ENCODE results near the gene AGPAT1.
A peak's percentile ranks its signal among the peaks of the same experiment; 100 is the strongest.

Gene AGPAT1

DNA sequence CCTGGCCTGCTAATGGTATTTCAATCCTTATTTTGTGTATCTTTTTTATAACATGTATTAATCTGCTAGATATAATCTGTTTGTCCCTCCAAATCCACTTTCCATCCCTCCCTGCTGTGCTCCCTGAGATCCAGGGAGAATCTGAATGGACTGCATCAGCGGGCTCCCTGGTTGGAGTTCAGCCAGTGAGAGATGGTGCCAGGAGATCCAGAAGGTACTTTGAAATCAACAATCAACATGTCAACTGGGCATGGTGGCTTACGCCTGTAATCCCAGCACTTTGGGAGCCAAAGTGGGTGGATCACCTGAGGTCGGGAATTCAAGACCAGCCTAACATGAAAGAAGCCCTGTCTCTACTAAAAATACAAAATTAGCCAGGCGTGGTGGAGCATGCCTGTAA, 52.2 kb downstream of the AGPAT1 start:
- DNase-seq (ENCODE audit: low read depth in 4 of 4, low spot score in 1 of 4) = no peak

DNA sequence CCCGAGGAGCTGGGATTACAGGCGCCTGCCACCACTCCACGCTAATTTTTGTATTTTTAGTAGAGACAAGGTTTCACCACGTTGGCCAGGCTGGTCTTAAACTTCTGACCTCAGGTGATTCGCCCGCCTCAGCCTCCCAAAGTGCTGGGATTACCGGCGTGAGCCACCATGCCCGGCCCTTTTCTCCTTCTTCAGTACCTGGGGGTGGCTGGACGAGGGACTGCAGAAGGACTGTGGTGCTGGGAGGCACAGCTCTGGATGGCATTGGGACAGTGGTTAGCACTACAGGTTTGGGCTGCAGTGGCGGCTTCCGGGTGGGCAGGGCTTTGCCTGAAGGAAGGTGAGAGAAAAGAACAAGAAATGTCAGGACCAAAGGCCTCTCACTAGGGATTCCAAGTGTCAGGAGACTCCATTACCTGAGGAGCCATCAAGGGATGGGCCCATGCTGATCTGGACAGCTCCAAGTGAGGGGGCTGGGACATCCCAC, 55.3 kb downstream of the AGPAT1 start:
- DNase-seq (ENCODE audit: low read depth in 4 of 4, low spot score in 1 of 4) = no peak

DNA sequence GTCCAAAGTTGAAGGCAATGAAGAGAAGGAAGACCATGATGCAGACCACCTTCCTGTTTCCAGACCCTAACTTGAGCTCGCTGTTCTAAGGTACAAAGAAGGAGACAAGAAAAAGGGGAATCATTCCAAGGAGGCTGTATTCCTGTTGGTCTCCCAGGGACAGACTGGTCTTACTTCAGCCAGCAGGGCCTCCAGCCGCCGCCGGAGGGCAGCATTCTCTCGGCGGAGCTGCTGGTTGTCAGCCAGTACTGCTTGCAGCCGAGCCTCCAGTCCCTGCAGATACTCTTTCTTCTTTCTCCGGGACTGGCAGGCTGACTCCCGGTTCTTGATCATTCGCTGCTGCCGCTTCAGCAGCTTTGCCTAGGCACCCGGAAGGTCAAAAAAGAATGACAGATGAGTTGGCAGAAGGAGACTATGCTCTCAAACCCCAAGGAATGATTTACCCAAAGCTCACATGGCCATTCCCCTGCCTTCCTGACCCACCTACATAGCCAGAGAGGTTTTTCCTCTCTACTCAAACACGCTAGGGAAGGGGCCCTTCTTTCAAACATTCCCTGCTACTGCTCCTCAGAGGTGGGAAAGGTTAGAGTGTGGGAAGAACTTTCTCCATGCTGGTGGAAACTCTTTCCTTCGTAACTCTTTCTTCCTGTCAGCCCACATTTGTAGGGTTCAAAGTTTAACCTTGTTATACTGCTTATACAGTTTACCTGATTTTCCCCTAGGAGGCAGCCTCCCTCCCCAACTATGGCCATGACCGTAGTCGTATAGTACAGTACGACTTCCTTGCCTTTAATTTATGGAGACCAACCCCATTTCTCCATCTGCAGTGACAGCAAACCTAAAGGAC, 56.9 kb downstream of the AGPAT1 start:
- peak in 2 of 4 experiments; percentile 50 to 59 for DNase-seq (ENCODE audit: low read depth in 4 of 4, low spot score in 1 of 4)

All from stimulated activated CD4-positive, alpha-beta T cell treated with anti-CD3 and anti-CD28 coated beads, Interleukin-1b, Interleukin-23, amount 100 ng/mL, for 24 hours (primary cell).